Measurements from ENCODE around the gene TIMM44. TPM values are rescaled to one million over a fixed set of nuclear protein-coding genes. Genes with fewer than 3 reads are reported as not detected.

The TIMM44 gene
- polyA plus RNA-seq, 1 donor (not counting 4 experiments of a cell fraction or from before 2014, with no cell fraction given) = 34.8 TPM

- Histone ChIP-seq H4K20me1 (ENCODE audit: control insufficient read depth, extremely low read depth, insufficient read depth, low read length) (no peaks in the 10 kb centered on the region), H3K4me1 (ENCODE audit: control insufficient read depth, extremely low read depth, insufficient read depth, low read length) (no peaks in the 10 kb centered on the region), H3K9me3 (ENCODE audit: control insufficient read depth, low read depth, low read length) (no peaks in the 10 kb centered on the region), H3K4me2 (ENCODE audit: control insufficient read depth, extremely low read depth, insufficient read depth, low read depth, low read length) (no peak overlapping the region), H3K4me3 (ENCODE audit: control insufficient read depth in 2 of 3, extremely low read depth in 1 of 3, insufficient read depth in 2 of 3, low read depth in 1 of 3, low read length in 3 of 3) (no peak overlapping the region), H3K27me3 (ENCODE audit: control insufficient read depth, extremely low read depth, insufficient read depth, low read length) (no peaks in the 10 kb centered on the region), H3K27ac (ENCODE audit: control insufficient read depth, insufficient read depth, low read length) (no peak overlapping the region), H3K79me2 (ENCODE audit: control insufficient read depth, insufficient read depth, low read length) (no peaks in the 10 kb centered on the region), H3K36me3 (ENCODE audit: control insufficient read depth in 2 of 2, extremely low read depth in 1 of 2, insufficient read depth in 2 of 2, low read length in 2 of 2) (no peaks in the 10 kb centered on the region), H3K9ac (ENCODE audit: control insufficient read depth, extremely low read depth, insufficient read depth, low read length) (no peak overlapping the region), H2AFZ (ENCODE audit: control insufficient read depth, low read length) (no peak overlapping the region), H3K9me1 (ENCODE audit: control insufficient read depth, extremely low read depth, insufficient read depth, low read length) (no peaks in the 10 kb centered on the region)
- dilution Hi-C loops (cut with MboI; ENCODE audit: extremely low pct_ligation_motif_present, low sequenced_read_pairs) = no loop called here
- FAIRE-seq (no peak), DNase-seq (ENCODE audit: low read depth, low spot score) (no peak)
- TF ChIP-seq EZH2 (IDR thresholded peaks at IDR 0.05; ENCODE audit: low read length) = no peak
- TF ChIP-seq CTCF (optimal IDR thresholded peaks at IDR 0.05 in 1 of 3, IDR thresholded peaks at IDR 0.05 in 1 of 3, conservative IDR thresholded peaks at IDR 0.05 in 1 of 3; ENCODE audit: extremely low read depth in 1 of 3, insufficient read depth in 2 of 3, low read length in 3 of 3) = no peak
These were observed 61.6 kb downstream of the TIMM44 start for GRCh38 chr19:7881910-7882309.

GRCh38 chr19:7879836-7880235, 63.6 kb downstream of the TIMM44 start:
- no peaks in the 10 kb centered on the region for H3K9me3 ChIP-seq (ENCODE audit: control insufficient read depth, low read depth, low read length)
- dilution Hi-C loops (cut with MboI; ENCODE audit: extremely low pct_ligation_motif_present, low sequenced_read_pairs) = no loop called here
- DNase-seq (ENCODE audit: low read depth, low spot score) = no peak
- TF ChIP-seq EZH2 (IDR thresholded peaks at IDR 0.05; ENCODE audit: low read length) (no peak), CTCF (optimal IDR thresholded peaks at IDR 0.05 in 1 of 3, IDR thresholded peaks at IDR 0.05 in 1 of 3, conservative IDR thresholded peaks at IDR 0.05 in 1 of 3; ENCODE audit: extremely low read depth in 1 of 3, insufficient read depth in 2 of 3, low read length in 3 of 3) (no peak)
- no peak overlapping the region for H3K4me2 ChIP-seq (ENCODE audit: control insufficient read depth, extremely low read depth, insufficient read depth, low read depth, low read length)
- H3K9me1 ChIP-seq (ENCODE audit: control insufficient read depth, extremely low read depth, insufficient read depth, low read length) = no peaks in the 10 kb centered on the region
- no peaks in the 10 kb centered on the region for H3K4me1 ChIP-seq (ENCODE audit: control insufficient read depth, extremely low read depth, insufficient read depth, low read length)
- no peak overlapping the region for H3K9ac ChIP-seq (ENCODE audit: control insufficient read depth, extremely low read depth, insufficient read depth, low read length)
- no peak for FAIRE-seq
- no peaks in the 10 kb centered on the region for H3K79me2 ChIP-seq (ENCODE audit: control insufficient read depth, insufficient read depth, low read length)
- no peak overlapping the region for H3K27ac ChIP-seq (ENCODE audit: control insufficient read depth, insufficient read depth, low read length)
- no peaks in the 10 kb centered on the region for H4K20me1 ChIP-seq (ENCODE audit: control insufficient read depth, extremely low read depth, insufficient read depth, low read length)
- no peak overlapping the region for H2AFZ ChIP-seq (ENCODE audit: control insufficient read depth, low read length)
- H3K4me3 ChIP-seq (ENCODE audit: control insufficient read depth in 2 of 3, extremely low read depth in 1 of 3, insufficient read depth in 2 of 3, low read depth in 1 of 3, low read length in 3 of 3) = no peak overlapping the region
- peaks cover 12% of the 10 kb centered on the region for H3K27me3 ChIP-seq (ENCODE audit: control insufficient read depth, extremely low read depth, insufficient read depth, low read length)
- H3K36me3 ChIP-seq (ENCODE audit: control insufficient read depth in 2 of 2, extremely low read depth in 1 of 2, insufficient read depth in 2 of 2, low read length in 2 of 2) = no peaks in the 10 kb centered on the region
